ENCODE results near the gene MAN2C1.

DNA sequence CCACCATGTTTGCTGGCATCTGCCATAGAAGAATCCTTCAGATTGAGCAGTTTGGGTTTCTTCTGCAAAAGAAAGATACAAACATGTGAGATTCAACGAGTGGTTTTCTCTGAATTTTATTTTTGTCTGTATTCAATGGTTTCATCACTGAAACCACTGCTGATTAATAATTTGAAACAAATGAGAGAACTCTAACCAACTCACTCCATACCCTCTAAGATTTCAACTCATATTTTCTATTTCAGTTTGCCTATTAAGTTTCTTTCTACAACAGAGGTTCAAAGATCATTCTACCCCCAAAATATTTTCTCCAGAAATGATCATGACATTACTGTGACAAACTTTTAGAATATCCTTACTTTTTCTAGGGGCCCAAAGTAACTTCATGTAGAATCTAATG lies 38.7 kb upstream of the MAN2C1 start:
- TF ChIP-seq, protein P1, sequence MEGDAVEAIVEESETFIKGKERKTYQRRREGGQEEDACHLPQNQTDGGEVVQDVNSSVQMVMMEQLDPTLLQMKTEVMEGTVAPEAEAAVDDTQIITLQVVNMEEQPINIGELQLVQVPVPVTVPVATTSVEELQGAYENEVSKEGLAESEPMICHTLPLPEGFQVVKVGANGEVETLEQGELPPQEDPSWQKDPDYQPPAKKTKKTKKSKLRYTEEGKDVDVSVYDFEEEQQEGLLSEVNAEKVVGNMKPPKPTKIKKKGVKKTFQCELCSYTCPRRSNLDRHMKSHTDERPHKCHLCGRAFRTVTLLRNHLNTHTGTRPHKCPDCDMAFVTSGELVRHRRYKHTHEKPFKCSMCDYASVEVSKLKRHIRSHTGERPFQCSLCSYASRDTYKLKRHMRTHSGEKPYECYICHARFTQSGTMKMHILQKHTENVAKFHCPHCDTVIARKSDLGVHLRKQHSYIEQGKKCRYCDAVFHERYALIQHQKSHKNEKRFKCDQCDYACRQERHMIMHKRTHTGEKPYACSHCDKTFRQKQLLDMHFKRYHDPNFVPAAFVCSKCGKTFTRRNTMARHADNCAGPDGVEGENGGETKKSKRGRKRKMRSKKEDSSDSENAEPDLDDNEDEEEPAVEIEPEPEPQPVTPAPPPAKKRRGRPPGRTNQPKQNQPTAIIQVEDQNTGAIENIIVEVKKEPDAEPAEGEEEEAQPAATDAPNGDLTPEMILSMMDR (IDR thresholded peaks at IDR 0.05; ENCODE audit: insufficient read depth, low read length, poor library complexity, severe bottlenecking) = no peak
- TF ChIP-seq EZH2phosphoT487 (conservative IDR thresholded peaks at IDR 0.05; ENCODE audit: low read length) = no peak
